Prostate gland (tissue), 2 donors: ENCODE results near the gene RAB8A.

Experiments used
- CTCF ChIP-seq, 4 experiments: fragments of 200-600 bp in 2 of 4; fragments of 450-650 bp in 2 of 4; sonication (generic) in 2 of 4; IDR thresholded peaks; 1 replicate in 3 of 4; 2 replicates in 1 of 4; pipeline ENCODE4 v1.5.1; 2016 to 2019; ENCODE audit warnings: antibody characterized with exemption in 4 of 4, mild to moderate bottlenecking in 2 of 4, moderate library complexity in 2 of 4
- POLR2A ChIP-seq: fragments of 450-650 bp; IDR thresholded peaks from one replicate; pipeline ENCODE4 v1.6.1; 2016; ENCODE audit warnings: antibody characterized with exemption, mild to moderate bottlenecking
- POLR2AphosphoS5 ChIP-seq: sonication (generic); formaldehyde crosslinking; IDR thresholded peaks from one replicate; pipeline ENCODE4 v1.6.1; 2017; ENCODE audit warnings: antibody characterized with exemption

GRCh38 chr19:16116067-16116466 is 4.4 kb downstream of the RAB8A start:
- TF ChIP-seq CTCF (IDR thresholded peaks at IDR 0.05) (no peak), POLR2AphosphoS5 (no peak), POLR2A (no peak)
